GM23338 (cell line): ENCODE measurements around the gene FAM193B. TPM values are rescaled to one million over a fixed set of nuclear protein-coding genes. Genes with fewer than 3 reads are reported as not detected.
A peak's percentile ranks its signal among the peaks of the same experiment; 100 is the strongest.

ENCODE experiments used
- ATAC-seq: fragments of 200-7000 bp; cut with Tn5 transposase; 3 replicates; pipeline ENCODE4 v1.9.1; 2020
- DNase-seq: peaks from one replicate; pipeline ENCODE4 v3.0.0-alpha.2; 2015; ENCODE audit warnings: low spot score
- H2AFZ ChIP-seq: fragments of 200-600 bp; sonication (generic); 2 replicates; pipeline ENCODE4 v1.8.0; 2016; ENCODE audit warnings: antibody characterized with exemption, mild to moderate bottlenecking, moderate library complexity
- H3F3A ChIP-seq: fragments of 200-600 bp; sonication (generic); replicated peaks from 2 replicates; pipeline ENCODE4 v1.8.0; 2017; ENCODE audit warnings: antibody characterized with exemption, mixed run types, low read depth
- H3K27ac ChIP-seq: fragments of 200-600 bp; sonication (generic); 2 replicates; pipeline ENCODE4 v1.6.1; 2016; ENCODE audit warnings: low read depth
- H3K27me3 ChIP-seq: fragments of 200-600 bp; sonication (generic); 2 replicates; pipeline ENCODE4 v1.8.0; 2016; ENCODE audit warnings: mild to moderate bottlenecking, mixed run types, moderate library complexity; ENCODE audit not compliant: insufficient read depth
- H3K36me3 ChIP-seq: fragments of 200-600 bp; sonication (generic); 2 replicates; pipeline ENCODE4 v1.8.0; 2016; ENCODE audit warnings: mild to moderate bottlenecking; ENCODE audit not compliant: insufficient read depth
- H3K4me1 ChIP-seq: fragments of 200-600 bp; sonication (generic); 2 replicates; pipeline ENCODE4 v1.8.0; 2016; ENCODE audit warnings: mild to moderate bottlenecking, moderate library complexity; ENCODE audit not compliant: insufficient read depth
- H3K4me2 ChIP-seq: fragments of 200-600 bp; sonication (generic); 2 replicates; pipeline ENCODE4 v1.7.1; 2017; ENCODE audit warnings: mixed run types
- H3K4me3 ChIP-seq: fragments of 200-600 bp; sonication (generic); 2 replicates; pipeline ENCODE4 v1.6.1; 2016; ENCODE audit warnings: mixed run types
- H3K79me2 ChIP-seq: fragments of 200-600 bp; sonication (generic); replicated peaks from 2 replicates; pipeline ENCODE4 v1.8.0; 2017; ENCODE audit warnings: mild to moderate bottlenecking; ENCODE audit not compliant: insufficient read depth
- H3K9me2 ChIP-seq: fragments of 200-600 bp; sonication (generic); 2 replicates; pipeline ENCODE4 v1.8.0; 2017; ENCODE audit not compliant: insufficient read depth
- H4K20me1 ChIP-seq: fragments of 200-600 bp; sonication (generic); replicated peaks from 2 replicates; pipeline ENCODE4 v1.8.0; 2017; ENCODE audit warnings: mild to moderate bottlenecking; ENCODE audit not compliant: insufficient read depth
- H3K27ac Mint-ChIP-seq: 2 replicates; pipeline ENCODE4 v1.8.0; 2020; ENCODE audit warnings: inconsistent platforms, mild to moderate bottlenecking, moderate library complexity, mixed read lengths
- H3K27me3 Mint-ChIP-seq: 3 replicates; pipeline ENCODE4 v1.8.0; 2022; ENCODE audit warnings: low read depth, mild to moderate bottlenecking, moderate library complexity, mixed read lengths, inconsistent platforms; ENCODE audit not compliant: insufficient read depth, poor library complexity
- H3K36me3 Mint-ChIP-seq: 3 replicates; pipeline ENCODE4 v1.8.0; 2021; ENCODE audit warnings: low read depth, mild to moderate bottlenecking, inconsistent platforms, moderate library complexity, mixed read lengths
- H3K4me1 Mint-ChIP-seq: 3 replicates; pipeline ENCODE4 v1.8.0; 2020; ENCODE audit warnings: mild to moderate bottlenecking, inconsistent platforms, mixed read lengths
- H3K4me3 Mint-ChIP-seq: 3 replicates; pipeline ENCODE4 v1.8.0; 2021; ENCODE audit warnings: moderate library complexity, mild to moderate bottlenecking, inconsistent platforms, mixed read lengths
- H3K9me3 Mint-ChIP-seq: 3 replicates; pipeline ENCODE4 v1.8.0; 2020; ENCODE audit warnings: moderate library complexity, mild to moderate bottlenecking, inconsistent platforms, mixed read lengths
- polyA plus RNA-seq: library from polyadenylated mRNA; unstranded; fragments of >200 nt; fragmentation: Nextera tagmentation; extraction: Ambion mirVana; gene quantifications from 2 replicates; pipeline ENCODE4 v1.2.1, GENCODE V29; 2016
- total RNA-seq: library from RNA; depleted of rRNA; stranded (reverse); fragments of >200 nt; shearing (Covaris generic); gene quantifications from 2 replicates; pipeline ENCODE4 v1.2.3, GENCODE V29; 2014
- TF ChIP-seq, protein P1 (sequence below), 2 experiments: fragments of 200-600 bp in 1 of 2; sonication (generic) in 1 of 2; conservative IDR thresholded peaks; 2 replicates each; pipeline versions ENCODE4 v1.5.1 to v1.6.1; 2016 to 2017; ENCODE audit warnings: antibody characterized with exemption in 2 of 2, low read depth in 2 of 2, mild to moderate bottlenecking in 2 of 2, moderate library complexity in 1 of 2
- TF ChIP-seq, protein P2 (sequence below): IDR thresholded peaks from one replicate; pipeline ENCODE4 v1.6.1; 2018; ENCODE audit warnings: antibody characterized with exemption; ENCODE audit not compliant: unreplicated experiment
- TF ChIP-seq, protein P3 (sequence below): fragments of 250-450 bp; sonication (Bioruptor Pico); IDR thresholded peaks from 2 replicates; pipeline ENCODE4 v1.5.0; 2020; ENCODE audit warnings: mild to moderate bottlenecking, moderate library complexity

FAM193B gene
- total and polyA plus RNA-seq, 2 experiments from 2014 or later = 44.4 to 58.6 TPM

DNA sequence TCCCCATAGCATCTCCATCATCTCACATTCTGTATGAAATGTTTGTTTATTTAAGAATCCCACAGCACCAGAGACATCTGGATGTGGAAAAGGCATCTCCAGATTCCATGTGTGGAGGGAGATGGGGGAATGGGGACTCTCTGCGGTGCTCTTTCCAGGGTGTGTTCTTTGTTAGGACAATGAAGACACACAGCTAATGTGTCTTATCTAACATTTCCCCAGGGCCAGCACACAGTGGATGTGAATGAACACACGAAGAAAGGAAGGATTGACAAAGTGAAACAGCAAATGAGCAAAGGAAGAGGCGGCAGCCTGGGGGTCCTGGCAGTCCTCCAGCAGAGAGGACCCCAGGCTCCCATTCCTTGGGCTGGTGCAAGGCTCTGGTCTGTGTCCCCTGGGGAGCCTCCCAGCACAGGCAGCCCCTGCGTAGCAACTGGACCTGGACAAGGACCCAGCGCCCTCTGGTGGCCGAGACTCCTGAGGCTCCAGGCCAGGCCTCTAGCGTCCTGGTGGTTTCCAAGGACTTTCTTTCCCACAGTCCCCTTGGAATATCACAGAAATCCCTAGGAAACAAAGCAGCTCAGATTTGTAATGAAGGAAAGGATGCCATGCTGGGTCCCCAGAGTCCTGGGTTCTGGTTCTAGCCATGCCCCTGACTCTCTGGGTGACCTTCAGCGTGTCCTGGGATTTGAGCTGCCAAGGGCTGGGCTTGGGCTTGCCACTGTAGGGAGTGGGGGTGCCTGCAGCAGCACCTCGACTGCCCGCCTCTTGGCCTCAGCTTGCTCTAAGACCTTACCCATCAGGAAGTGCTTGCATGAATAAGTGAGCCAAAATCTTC lies 53.5 kb downstream of the FAM193B start:
- no peak overlapping the region for H3K4me3 Mint-ChIP-seq
- peaks cover 32% of the 10 kb centered on the region for H3K4me1 Mint-ChIP-seq
- Histone ChIP-seq H3K79me2 (peaks cover 7% of the 10 kb centered on the region), H3K36me3 (no peaks in the 10 kb centered on the region), H4K20me1 (no peaks in the 10 kb centered on the region; the same call in 1 of the 2 replicates), H3K27me3 (peaks cover 22% of the 10 kb centered on the region), H3K27ac (no peak overlapping the region), H3F3A (peaks cover 18% of the 10 kb centered on the region), H3K4me1 (peaks cover 29% of the 10 kb centered on the region), H2AFZ (peak overlapping the region; percentile 35; the same call in 1 of the 2 replicates), H3K4me3 (no peak overlapping the region), H3K4me2 (peak overlapping the region; percentile 36; the same call in 1 of the 2 replicates), H3K9me2 (no peaks in the 10 kb centered on the region)
- no peak overlapping the region for H3K27ac Mint-ChIP-seq
- H3K36me3 Mint-ChIP-seq = peaks cover 7% of the 10 kb centered on the region
- H3K9me3 Mint-ChIP-seq = no peaks in the 10 kb centered on the region
- TF ChIP-seq, protein P1, sequence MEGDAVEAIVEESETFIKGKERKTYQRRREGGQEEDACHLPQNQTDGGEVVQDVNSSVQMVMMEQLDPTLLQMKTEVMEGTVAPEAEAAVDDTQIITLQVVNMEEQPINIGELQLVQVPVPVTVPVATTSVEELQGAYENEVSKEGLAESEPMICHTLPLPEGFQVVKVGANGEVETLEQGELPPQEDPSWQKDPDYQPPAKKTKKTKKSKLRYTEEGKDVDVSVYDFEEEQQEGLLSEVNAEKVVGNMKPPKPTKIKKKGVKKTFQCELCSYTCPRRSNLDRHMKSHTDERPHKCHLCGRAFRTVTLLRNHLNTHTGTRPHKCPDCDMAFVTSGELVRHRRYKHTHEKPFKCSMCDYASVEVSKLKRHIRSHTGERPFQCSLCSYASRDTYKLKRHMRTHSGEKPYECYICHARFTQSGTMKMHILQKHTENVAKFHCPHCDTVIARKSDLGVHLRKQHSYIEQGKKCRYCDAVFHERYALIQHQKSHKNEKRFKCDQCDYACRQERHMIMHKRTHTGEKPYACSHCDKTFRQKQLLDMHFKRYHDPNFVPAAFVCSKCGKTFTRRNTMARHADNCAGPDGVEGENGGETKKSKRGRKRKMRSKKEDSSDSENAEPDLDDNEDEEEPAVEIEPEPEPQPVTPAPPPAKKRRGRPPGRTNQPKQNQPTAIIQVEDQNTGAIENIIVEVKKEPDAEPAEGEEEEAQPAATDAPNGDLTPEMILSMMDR (conservative IDR thresholded peaks at IDR 0.05; ENCODE audit: low read depth in 2 of 2) = peak; percentile 94 to 98; a peak in 3 of 4 replicates
- TF ChIP-seq, protein P2, sequence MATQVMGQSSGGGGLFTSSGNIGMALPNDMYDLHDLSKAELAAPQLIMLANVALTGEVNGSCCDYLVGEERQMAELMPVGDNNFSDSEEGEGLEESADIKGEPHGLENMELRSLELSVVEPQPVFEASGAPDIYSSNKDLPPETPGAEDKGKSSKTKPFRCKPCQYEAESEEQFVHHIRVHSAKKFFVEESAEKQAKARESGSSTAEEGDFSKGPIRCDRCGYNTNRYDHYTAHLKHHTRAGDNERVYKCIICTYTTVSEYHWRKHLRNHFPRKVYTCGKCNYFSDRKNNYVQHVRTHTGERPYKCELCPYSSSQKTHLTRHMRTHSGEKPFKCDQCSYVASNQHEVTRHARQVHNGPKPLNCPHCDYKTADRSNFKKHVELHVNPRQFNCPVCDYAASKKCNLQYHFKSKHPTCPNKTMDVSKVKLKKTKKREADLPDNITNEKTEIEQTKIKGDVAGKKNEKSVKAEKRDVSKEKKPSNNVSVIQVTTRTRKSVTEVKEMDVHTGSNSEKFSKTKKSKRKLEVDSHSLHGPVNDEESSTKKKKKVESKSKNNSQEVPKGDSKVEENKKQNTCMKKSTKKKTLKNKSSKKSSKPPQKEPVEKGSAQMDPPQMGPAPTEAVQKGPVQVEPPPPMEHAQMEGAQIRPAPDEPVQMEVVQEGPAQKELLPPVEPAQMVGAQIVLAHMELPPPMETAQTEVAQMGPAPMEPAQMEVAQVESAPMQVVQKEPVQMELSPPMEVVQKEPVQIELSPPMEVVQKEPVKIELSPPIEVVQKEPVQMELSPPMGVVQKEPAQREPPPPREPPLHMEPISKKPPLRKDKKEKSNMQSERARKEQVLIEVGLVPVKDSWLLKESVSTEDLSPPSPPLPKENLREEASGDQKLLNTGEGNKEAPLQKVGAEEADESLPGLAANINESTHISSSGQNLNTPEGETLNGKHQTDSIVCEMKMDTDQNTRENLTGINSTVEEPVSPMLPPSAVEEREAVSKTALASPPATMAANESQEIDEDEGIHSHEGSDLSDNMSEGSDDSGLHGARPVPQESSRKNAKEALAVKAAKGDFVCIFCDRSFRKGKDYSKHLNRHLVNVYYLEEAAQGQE = no peak
- TF ChIP-seq, protein P3, sequence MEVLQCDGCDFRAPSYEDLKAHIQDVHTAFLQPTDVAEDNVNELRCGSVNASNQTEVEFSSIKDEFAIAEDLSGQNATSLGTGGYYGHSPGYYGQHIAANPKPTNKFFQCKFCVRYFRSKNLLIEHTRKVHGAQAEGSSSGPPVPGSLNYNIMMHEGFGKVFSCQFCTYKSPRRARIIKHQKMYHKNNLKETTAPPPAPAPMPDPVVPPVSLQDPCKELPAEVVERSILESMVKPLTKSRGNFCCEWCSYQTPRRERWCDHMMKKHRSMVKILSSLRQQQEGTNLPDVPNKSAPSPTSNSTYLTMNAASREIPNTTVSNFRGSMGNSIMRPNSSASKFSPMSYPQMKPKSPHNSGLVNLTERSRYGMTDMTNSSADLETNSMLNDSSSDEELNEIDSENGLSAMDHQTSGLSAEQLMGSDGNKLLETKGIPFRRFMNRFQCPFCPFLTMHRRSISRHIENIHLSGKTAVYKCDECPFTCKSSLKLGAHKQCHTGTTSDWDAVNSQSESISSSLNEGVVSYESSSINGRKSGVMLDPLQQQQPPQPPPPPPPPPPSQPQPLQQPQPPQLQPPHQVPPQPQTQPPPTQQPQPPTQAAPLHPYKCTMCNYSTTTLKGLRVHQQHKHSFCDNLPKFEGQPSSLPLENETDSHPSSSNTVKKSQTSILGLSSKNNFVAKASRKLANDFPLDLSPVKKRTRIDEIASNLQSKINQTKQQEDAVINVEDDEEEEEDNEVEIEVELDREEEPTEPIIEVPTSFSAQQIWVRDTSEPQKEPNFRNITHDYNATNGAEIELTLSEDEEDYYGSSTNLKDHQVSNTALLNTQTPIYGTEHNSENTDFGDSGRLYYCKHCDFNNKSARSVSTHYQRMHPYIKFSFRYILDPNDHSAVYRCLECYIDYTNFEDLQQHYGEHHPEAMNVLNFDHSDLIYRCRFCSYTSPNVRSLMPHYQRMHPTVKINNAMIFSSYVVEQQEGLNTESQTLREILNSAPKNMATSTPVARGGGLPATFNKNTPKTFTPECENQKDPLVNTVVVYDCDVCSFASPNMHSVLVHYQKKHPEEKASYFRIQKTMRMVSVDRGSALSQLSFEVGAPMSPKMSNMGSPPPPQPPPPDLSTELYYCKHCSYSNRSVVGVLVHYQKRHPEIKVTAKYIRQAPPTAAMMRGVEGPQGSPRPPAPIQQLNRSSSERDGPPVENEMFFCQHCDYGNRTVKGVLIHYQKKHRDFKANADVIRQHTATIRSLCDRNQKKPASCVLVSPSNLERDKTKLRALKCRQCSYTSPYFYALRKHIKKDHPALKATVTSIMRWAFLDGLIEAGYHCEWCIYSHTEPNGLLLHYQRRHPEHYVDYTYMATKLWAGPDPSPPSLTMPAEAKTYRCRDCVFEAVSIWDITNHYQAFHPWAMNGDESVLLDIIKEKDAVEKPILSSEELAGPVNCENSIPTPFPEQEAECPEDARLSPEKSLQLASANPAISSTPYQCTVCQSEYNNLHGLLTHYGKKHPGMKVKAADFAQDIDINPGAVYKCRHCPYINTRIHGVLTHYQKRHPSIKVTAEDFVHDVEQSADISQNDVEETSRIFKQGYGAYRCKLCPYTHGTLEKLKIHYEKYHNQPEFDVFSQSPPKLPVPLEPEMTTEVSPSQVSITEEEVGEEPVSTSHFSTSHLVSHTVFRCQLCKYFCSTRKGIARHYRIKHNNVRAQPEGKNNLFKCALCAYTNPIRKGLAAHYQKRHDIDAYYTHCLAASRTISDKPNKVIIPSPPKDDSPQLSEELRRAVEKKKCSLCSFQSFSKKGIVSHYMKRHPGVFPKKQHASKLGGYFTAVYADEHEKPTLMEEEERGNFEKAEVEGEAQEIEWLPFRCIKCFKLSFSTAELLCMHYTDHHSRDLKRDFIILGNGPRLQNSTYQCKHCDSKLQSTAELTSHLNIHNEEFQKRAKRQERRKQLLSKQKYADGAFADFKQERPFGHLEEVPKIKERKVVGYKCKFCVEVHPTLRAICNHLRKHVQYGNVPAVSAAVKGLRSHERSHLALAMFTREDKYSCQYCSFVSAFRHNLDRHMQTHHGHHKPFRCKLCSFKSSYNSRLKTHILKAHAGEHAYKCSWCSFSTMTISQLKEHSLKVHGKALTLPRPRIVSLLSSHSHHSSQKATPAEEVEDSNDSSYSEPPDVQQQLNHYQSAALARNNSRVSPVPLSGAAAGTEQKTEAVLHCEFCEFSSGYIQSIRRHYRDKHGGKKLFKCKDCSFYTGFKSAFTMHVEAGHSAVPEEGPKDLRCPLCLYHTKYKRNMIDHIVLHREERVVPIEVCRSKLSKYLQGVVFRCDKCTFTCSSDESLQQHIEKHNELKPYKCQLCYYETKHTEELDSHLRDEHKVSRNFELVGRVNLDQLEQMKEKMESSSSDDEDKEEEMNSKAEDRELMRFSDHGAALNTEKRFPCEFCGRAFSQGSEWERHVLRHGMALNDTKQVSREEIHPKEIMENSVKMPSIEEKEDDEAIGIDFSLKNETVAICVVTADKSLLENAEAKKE = no peak
- DNase-seq (peak; percentile 97), ATAC-seq (peak; percentile 39)
- peaks cover 33% of the 10 kb centered on the region for H3K27me3 Mint-ChIP-seq
